Measurements from ENCODE around the gene GTF2A1L.
"Not testable (repeated sequence)": the region's sequence is repeated elsewhere in the genome, so short reads cannot be mapped to it uniquely, and the experiment has no call there.

Gene GTF2A1L

DNA sequence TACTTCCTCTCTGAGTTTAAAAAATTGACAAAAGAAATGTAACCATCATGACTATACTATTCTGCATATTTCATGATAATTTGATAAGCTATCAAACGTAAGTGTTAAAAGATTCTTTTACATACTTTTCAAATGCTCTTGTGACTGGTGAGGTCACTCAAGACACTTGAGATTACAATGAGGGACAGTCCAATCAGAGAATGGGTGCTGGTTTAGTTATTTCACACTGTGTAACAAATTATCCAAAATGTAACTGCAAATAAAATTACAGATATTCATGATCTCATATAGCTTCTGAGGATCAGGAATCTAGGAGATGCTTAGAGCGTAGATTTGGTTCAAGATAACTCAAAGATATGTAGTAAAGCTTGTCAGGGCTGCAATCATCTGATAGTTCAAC is 4.4 kb upstream of the GTF2A1L start:
- DNase-seq, result no peak

- DNase-seq, result not testable (repeated sequence)
These were observed 3.1 kb upstream of the GTF2A1L start for GRCh38 chr2:48614581-48614980.

DNA sequence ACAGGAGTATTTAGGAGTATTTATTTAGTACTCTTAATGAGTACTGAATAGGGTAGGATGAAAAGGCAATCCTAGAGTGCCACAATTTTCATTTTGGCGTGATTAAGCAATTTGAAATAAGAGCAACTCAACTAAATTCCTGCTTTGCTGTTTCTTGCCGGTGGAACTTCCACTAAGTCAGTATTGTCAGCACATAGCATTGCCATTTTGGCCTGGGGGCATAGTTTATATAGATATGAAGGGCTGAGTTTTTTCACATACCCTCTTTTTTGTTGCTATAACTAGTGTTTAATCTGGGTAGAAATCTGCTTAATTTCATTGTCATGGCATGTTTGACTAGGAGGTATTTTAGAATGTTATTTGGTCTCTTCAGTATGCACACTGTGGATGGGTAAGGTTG is 1.9 kb downstream of the GTF2A1L start:
- no peak for DNase-seq

DNA sequence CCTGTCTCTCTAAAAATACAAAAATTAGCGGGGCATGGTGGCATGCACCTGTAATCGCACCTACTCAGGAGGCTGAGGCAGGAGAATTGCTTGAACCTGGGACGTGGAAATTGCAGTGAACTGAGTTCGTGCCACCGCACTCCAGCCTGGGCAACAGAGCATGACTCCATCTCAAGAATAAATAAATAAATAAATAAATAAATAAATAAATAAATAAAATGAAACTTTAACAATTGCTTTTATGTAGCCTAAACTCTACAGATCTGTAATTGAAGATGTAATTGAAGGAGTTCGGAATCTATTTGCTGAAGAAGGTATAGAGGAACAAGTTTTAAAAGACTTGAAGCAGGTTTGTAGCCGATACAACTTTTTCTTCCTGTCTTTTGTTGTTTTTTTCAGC is 2.9 kb downstream of the GTF2A1L start:
- DNase-seq, result no peak

DNA sequence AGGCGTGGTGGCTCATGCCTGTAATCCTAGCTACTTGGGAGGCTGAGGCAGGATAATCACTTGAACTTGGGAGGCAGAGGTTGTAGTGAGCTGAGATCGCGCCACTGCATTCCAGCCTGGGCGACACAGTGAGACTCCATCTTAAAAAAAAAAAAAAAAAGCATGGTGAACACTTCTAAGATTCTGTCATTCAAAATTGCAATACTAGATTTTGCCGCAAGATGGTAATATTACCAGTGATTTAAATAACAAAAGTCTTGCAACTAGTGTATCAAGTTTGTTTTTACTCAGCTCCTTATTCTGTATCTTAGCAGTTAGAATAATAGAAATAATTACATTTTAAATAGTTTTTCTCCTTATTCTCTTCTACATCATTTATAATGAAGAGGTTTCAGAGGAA is 5.0 kb downstream of the GTF2A1L start:
- DNase-seq, result not testable (repeated sequence)

DNA sequence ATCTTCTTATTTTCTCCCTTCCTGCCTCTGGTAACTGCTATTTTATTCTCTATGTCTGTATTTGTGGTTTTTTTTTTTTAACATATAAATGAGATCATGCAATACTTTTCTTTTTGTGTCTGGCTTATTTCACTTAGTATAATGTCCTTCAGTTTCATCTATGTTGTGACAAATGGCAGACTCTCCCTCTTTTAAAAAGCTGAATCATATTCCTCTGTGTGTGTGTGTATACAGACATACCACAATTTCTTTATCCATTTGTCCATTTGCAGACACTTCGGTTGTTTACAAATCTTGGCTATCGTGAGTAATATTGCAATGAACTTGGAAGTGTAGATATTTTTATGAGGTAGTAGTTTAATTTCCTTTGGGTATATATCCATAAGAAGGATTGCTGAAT is 7.0 kb downstream of the GTF2A1L start:
- no peak for DNase-seq

DNA sequence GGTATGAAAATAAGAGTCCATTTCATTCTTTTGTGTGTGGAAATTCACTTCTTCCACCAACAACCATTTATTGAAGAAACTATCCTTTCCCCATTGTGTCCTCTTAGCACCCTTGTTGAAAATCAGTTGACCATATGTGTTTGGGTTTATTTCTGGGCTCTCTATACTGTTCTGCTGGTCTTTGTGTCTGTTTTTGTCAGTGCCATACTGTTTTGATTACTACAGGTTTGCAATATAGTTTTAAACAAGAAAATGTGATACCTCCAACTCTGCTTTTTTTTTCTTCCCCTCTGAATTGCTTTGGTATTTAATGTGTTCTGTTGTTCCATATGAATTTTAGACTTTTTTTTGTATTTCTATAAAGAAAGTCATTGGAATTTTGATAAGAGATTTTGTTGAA is 8.4 kb downstream of the GTF2A1L start:
- DNase-seq, result no peak

GRCh38 chr2:48633143-48633542 is 15.5 kb downstream of the GTF2A1L start:
- DNase-seq, result no peak

- no peak for DNase-seq
These were observed 18.1 kb downstream of the GTF2A1L start for GRCh38 chr2:48635786-48636185.

DNA sequence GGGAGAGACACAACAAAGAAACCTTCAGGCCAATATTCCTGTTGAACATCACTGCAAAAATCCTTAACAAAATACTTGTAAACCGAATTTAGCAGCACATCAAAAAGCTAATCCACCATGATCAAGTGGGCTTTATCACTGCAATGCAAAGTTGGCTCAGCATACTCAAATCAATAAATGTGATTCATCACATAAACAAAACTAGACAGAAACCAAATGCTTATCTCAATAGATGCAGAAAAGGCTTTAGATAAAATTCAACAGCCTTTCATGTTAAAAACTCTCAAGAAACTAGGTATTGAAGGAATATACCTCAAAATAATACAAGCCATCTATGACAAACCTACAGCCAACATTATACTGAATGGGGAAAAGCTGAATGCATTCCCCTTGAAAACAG is 20.6 kb downstream of the GTF2A1L start:
- no peak for DNase-seq

- no peak for DNase-seq
These were observed 33.6 kb downstream of the GTF2A1L start for GRCh38 chr2:48651158-48651790.

GRCh38 chr2:48668992-48669391 is 51.3 kb downstream of the GTF2A1L start:
- DNase-seq, result no peak

GRCh38 chr2:48673581-48673980 is 55.9 kb downstream of the GTF2A1L start:
- DNase-seq, result no peak

GRCh38 chr2:48674933-48675332 is 57.3 kb downstream of the GTF2A1L start:
- no peak for DNase-seq

- DNase-seq, result peak; percentile 9
These were observed 59.8 kb downstream of the GTF2A1L start for GRCh38 chr2:48677450-48677849.

GRCh38 chr2:48685126-48685525 is 67.5 kb downstream of the GTF2A1L start:
- no peak for DNase-seq

GRCh38 chr2:48691935-48692691 is 74.5 kb downstream of the GTF2A1L start:
- no peak for DNase-seq

GRCh38 chr2:48693066-48693465 is 75.4 kb downstream of the GTF2A1L start:
- no peak for DNase-seq

- no peak for DNase-seq
These were observed 76.0 kb downstream of the GTF2A1L start for GRCh38 chr2:48693645-48694044.

- DNase-seq, result no peak
These were observed 76.5 kb downstream of the GTF2A1L start for GRCh38 chr2:48694149-48694548.

GRCh38 chr2:48695991-48696390 is 78.3 kb downstream of the GTF2A1L start:
- DNase-seq, result no peak

DNA sequence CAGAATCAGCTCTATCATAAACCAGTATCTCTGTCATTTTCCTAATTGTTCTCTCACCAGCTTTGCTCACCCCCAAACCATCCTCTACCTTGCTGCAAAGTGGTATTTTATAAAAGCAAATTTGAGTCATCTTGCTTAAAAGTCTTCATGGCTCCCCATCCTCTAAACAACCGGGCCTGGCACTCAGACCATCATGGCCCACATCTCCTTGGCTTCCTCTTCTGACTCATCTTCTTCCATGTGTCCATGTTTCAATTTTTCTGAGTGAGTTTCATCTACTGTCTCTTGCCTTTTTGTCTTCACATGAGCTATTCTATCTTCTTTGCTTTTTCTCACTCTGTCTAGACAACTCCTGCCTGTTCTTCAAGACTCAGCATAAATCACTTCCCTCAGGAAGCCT is 79.2 kb downstream of the GTF2A1L start:
- DNase-seq, result no peak

- no peak for DNase-seq
These were observed 81.8 kb downstream of the GTF2A1L start for GRCh38 chr2:48699348-48699930.

DNA sequence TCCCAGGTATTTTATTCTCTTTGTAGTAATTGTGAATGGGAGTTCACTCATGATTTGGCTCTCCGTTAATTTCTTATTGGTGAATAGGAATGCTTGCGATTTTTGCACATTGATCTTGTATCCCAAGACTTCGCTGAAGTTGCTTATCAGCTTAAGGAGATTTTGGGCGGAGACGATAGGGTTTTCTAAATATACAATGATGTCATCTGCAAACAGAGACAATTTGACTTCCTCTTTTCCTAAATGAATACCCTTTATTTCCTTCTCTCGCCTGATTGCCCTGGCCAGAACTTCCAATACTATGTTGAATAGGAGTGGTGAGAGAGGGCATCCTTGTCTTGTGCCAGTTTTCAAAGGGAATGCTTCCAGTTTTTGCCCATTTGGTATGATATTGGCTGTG is 86.0 kb downstream of the GTF2A1L start:
- not testable (repeated sequence) for DNase-seq
